Stimulated activated CD4-positive, alpha-beta T cell treated with anti-CD3 and anti-CD28 coated beads, Interleukin-2, amount 100 ng/mL, for 24 hours (primary cell): ENCODE measurements around the gene CCDC149.

Experiments
- DNase-seq, 2 donors: peaks; one replicate each; pipeline ENCODE4 v3.0.0-alpha.2; 2020

The CCDC149 gene

DNA sequence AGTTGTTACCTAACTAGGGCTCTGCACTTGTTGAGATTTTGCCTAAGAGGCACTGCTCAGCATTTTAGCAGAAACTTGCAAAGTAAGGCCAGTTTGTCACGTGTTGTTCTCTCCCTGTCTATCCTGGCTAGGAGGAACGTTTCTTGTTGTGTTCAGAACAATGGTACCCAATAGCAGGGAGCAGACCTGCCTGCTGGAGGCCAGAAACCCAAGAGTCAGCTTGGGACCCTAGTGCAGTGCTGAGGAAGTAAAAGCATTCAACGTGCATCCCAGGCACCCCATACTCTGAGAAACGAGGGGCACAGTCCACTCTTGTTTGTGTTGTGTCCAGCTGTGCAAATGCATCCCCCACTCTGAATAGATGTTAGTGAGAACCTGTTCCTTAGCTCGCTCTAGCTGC lies 75.1 kb downstream of the CCDC149 start:
- no peak for DNase-seq

DNA sequence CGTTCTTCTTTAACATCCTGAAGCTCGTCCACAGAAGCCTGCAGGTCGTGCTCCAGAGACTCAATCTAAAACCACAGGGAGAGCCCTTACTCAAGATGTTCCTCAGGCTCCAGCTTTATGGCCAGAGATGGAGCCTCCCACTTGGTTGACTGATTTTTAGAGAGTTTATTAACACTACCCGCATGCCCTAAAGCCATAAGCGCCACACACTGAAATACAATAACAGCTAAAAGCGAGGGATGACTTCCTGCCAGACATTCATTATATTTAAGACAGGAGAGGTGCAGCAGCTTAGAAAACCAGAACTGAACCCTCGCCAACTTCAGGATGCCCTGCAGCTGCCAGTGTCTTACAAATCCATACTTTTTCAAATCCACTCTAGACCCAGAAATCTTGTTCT lies 75.5 kb downstream of the CCDC149 start:
- no peak for DNase-seq

DNA sequence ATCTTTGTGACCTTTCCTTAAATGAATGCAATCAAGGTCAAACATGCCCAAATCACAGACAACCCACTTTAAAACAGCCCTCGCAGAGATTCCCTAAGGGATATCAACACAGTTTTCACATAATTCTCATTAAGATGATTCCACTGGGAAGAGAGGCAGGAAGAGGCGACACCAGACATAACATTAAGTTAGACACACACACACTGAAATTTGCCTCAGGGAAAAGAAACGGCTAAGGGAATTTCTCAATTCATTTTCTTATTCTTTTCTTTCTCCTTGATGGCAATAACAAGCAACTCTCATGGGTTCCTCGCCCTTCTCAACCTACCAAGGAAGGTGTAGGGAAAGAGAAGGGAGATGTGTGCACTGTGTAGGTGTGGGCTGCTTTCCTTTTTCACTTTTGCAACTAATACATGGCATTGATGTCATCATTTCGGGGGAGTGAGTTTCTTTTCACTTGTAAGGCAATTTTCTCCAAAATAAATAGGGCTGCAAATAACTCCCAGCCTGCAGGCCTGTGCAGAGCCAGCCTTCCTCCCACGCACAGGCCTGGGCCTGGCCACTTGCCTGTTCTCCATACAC lies 76.1 kb downstream of the CCDC149 start:
- no peak for DNase-seq

DNA sequence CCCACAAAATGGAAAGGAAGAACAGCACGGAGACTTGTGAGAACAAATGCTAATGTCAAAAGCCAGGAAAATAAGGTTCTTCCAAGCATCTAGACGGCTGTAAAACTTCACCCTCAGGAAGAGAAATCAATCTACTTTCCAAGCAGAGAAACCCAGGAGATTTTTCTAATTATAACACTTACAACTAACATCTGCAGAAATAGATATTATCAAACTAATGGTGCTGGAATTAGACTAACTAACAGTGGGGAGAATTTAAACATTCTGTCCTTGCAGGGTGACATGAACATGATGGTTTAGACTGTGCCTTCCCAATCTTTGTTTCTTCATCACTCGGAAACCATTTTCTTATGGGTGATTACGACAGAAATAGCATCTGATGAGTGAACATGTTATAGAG lies 77.1 kb downstream of the CCDC149 start:
- DNase-seq, result no peak

DNA sequence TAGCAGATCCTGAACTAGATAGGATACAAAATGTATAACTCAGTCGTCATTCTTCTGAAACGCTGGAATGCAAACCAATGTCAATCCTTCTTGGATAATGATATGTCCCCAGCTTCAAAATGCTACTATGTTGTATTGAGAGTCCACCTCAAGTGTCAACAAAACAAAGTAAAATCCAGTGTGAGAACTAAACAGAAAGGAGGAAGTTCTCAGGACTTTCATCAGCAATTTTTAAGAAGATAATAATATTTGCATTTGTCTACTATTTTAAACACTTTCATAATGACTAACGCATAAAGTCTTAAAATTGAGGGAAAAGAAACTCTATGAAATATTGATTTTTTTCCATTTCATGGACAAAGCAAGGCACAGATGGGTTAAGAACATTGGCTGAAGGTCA lies 81.2 kb downstream of the CCDC149 start:
- DNase-seq, result no peak

DNA sequence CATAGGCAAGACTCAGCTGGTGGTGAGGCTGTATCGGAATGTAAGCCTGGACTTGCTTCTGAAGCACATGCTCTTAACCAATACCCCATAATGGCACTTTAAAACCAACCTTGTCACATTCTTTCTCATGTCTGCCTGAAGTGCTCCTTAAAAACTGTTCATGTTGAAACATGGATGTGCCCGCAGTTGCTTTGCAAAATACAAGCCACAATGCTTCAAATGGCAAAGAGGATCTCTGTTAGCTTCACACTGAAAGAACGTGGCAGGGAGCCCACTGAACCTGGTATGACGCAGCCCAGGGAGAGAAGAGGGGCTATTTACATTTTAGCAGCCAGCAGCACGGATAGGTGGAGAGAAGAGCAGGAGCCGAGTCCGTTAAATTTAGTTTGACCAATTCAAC lies 88.1 kb downstream of the CCDC149 start:
- no peak for DNase-seq

DNA sequence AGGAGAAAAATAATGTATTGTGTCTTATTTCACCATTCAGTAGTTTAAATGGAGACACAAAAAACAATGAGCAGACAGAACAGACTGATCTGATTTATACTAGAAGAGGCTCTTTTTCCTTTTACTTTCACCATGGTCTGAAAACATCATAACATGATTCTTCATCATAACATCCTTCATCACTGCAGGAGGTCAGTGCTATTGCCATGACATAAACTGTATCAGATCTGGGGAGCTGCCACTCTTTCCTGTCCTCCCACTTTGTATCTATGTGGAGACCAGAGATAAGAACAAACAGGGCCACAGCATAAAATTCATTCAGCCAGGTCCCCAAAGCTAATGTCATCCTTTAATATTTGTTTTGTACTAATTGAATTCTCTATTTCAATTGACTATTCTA lies 92.3 kb downstream of the CCDC149 start:
- DNase-seq, result no peak

DNA sequence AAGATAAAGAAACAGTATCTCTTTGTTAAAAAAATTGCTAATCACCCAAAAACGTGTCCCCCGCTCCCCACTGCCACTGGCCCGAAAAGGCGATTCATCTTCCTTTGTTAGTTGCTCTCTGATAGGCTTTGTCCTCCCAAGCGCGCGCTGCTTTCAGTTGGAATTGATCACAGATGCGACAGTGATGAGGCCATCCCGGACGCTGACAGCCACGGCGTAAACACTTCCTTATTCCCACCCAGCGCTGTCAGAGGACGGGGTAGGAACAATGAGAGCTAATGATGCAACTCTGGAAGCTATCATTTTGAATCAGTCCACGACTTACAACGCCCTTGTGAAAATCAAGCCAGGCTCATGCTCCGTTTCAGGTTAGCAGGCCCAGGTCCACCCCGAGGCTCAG lies 96.0 kb downstream of the CCDC149 start:
- DNase-seq, result no peak

DNA sequence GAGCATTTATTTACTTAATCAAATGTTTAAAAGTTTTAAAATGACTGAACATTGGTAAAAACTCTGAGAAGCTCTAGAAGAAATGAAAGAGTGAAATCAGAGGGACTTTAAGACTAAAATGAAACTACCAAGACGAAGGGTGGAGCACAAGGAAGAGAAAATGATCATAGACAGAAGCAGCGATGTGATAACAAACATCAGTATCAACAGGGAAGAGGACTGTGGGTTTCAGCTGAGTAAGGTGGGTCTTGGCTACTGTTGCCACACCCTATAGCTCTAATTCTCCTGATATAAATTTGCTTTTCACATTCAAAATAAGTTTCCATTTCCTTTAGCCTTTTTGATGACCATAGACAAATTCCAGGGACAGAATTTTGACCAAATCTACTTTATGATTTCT lies 99.1 kb downstream of the CCDC149 start:
- no peak for DNase-seq

DNA sequence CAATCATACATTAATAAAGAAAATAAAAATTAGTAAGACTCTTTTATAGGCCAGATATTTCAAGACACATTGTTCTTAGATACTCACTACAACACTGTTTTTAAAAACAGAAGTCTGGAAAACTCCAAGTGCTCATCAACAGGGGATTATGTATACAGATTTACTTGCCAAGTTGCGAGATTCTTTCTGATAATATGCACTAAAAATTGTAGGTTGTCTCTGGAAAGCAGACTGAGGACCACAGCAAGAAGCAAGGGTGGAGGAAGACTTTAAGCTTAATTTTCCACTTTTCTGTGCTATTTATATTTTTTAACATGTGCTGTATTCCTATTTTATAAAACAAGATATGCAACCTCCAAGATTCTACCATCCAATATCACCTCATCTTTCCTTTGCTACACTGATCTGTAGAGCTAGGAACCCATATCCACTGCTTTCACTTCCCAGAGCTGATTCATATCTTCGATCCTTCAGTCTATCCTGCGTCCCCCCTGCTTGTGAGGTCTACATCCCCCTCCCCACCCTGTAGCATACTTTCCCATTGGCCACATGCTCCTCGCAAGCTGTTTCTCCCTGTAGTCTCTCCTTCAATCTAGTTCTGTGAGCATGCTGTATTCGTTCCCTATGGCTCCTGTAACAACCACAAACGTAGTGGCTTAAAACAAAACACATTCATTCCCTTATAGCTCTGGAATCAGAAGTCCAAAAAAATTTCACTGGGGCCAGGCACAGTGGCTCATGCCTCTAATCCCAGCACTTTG lies 101.8 kb downstream of the CCDC149 start:
- no peak for DNase-seq

DNA sequence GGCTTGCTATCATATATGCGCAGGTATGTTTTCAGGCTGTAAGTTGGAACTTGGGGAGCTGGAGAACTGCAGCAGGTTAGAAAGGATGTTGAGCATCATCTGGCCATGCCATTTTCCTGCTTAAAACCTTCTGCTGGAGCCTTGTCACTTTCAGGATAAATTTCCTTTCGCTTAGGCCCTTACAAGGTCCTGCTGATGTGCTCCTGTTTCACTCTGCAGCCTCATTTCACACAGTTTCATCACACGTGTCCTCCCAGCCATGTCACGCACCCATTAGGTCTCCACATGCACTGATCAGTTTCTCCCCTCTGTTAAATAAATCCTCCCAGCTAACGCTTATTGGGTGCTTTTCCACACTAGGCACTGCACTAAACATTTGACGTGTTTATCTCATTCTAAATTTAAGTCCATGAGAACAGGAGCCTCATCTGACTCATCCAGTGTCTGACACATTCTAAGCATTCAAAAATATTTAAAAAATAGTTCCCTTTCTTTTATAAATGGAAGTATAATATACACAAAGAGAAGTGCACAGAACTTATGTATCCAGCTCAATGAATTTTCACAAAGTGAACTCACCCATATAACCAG lies 102.9 kb downstream of the CCDC149 start:
- DNase-seq, result no peak

DNA sequence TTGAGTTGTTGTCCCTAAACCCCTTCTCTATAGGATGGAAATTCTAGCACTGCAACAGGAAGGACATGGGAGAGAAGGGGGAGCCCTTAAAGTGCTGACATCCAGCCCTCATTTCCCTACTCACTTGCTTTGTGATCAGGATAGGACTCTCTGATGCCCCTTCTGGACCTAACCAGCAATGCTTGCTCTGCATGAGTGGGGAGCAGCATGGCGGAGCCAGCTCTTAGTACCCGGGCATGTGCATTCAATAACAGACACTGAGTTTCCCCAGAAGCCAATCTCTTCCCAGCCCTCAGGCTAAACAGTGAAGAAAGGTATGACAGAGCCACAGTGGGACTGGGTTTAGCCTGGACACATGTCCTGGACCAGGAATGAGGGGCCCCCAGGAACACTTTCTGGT lies 103.5 kb downstream of the CCDC149 start:
- DNase-seq, result no peak

DNA sequence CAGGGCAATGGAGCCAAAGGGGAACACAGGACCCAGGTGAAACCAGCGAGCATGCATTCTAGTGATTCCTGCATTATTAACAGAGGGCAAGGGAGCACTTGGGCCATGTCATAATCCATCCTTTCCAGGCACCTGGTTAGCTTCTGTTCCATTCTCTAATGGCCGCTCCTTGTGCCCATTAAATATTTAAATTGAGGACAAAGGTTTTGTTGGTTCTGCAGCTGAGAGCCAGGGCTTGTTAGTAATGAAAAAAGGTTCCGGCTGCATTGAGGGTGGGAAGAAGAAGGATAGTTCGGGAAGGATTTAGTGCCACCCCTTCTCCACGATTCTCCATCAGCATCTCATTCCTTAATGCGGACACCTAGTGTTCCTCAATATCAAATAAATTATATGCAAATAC lies 103.9 kb downstream of the CCDC149 start:
- DNase-seq, result no peak

DNA sequence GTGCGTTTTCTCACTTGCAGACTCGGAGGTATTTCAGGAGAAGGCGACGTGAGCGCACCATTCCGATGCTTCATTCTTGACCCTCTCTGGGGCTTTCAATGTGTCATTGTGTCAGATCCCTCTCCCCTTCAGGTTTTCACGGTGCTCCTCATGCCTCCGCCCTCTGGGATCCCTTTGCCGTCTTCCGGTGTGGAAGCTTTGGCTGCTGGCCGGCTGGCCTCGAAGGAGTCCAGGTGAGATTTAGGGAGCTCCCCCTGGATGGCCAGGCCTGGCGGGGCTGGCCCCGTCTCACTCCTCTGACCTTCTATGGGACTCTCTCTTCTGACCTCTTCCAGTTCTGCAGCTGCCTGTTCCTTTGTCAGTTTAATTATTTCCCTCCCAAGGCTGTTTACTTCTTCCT lies 104.6 kb downstream of the CCDC149 start:
- DNase-seq, result no peak

DNA sequence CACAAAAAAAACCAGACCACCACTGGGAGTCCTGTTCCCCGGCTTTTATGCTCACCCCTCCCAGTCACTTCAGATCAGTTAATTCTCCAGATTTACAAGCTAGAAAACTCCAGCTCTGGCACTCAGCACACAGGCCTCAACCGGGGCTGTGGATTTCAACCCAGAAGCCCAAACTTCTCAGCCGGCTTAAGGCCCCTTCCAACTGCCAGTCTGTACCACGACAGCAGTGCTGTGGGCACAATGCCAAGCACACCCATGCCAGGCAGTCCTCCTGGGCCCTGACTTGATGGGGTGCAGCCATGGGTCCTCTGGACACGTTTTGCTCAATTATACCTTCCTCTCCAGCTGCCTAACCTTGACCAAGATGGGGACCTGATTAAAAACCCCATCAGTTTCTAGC lies 105.2 kb downstream of the CCDC149 start:
- no peak for DNase-seq

DNA sequence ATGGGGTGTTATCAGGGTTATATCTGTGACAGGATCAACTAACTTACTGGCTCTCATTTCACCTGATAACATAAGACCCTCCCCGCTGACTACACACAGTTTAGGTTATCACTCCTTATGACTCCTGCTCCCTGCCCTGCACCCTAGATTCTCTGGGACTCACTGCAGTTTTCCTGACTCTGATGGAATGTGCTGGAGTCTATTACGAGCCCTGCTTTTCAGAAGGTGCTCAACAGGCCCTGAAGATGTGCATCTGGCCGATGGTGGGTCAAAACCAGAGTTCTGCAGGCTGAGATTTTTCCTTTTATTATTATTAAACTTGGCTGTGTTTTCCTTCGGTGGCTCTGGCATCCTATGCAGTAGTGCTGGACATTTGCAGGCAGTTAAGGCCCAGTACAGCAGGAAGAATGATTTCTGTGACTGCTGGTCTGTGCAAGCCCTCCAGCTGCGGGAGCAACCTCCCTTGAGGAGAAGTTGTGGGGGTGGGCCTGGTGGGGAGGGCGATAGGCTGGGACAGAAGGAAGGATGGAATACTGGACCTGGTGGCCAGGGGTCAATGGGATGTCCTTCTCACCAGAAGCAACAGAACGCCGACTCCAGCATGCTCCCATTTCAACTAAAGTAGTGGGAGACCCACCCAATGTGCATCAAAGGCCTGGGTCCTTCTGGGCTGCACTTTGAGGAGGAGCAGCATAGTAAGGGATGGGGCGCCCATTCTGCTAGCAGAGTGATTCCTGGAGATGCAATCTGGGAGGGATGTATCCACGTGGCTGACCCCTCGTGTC lies 106.4 kb downstream of the CCDC149 start:
- DNase-seq, result no peak

DNA sequence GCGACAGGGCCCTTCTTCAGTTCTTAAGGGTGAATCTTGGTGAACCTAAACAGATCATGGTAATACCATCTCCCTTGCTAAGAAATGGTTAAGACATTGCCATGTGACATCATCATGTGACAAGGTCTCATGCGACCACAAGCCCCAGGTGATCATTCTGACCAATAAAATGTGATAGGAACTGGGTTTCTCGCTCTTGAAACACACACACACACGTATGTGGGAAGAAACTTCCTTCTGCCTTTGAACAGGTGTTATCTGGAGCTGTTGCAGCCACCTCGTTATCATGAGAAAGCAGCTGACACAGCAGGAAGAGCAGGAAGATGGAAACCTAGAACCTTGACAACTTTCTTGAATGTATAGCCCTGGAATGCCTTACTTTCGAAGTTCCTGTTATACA lies 107.3 kb downstream of the CCDC149 start:
- DNase-seq, result no peak

DNA sequence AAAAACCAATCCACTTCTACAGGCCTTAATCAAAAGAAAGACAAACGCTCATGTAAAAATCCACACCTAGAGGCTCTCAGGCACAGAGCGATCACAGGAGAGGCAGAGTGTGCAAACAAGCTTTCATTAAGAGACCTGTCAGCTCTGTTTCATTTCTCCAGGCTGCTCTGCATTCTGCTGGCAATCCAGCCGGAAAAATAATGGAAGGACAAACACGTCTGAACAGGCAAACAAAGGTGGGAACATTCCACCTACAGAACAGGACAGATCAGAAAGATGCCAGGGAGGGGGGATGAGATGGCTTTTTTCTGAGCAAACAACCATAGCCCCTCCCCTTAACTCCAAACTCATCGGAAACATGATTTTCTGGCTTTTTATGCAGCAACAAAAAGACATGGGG lies 107.8 kb downstream of the CCDC149 start:
- no peak for DNase-seq

DNA sequence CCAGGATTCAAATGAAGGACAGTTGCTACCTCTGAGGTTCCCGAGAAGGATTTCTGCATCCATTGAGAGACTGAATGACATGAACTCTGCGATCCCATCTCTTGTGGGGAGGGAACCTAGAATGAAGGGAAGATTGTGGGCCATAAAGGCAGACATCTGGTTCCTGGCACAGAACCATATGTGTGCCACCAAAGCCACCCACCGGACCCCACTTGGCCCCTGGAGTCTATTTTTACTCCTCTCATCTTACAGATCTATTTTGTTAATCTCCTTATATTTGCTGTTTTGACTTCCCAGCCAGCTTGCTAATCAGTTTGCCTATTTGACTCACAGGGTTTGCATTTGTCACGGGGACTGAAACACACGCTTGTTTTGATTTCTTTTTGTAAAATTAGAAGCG lies 110.2 kb downstream of the CCDC149 start:
- DNase-seq, result no peak

DNA sequence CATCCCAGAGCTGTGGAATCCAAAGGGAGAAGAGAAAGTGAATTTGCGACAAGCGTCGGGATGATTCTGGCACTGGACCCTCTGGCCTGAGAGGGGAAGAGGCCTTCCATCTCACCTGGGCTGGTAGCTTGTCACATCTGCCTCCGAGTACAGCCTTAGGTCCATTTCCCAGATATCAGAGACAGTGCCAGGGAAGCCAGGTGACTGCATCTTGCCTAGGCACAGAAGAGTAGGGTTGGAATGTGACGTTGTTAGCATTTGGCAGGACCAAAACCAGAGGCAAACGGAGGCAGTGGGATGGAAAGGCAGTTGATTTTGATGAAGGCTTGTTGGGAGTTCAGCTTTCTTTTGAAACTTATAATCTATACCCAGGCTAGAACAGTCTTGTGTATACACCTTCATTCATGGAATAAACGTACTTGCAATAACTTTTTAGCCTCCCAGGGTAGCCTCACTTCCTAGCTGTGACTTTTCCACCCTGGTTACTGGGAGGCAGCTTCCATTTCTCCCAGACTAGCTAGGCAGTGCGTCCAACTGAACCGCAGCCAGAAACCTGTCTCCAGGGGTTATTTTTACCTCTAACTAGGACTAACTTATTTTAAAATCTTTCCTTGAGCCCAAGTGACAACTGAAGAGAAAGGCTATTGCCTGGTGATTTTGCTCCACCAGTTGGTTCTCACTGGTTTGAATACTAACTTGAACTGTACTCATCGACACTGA lies 111.5 kb downstream of the CCDC149 start:
- DNase-seq, result no peak

DNA sequence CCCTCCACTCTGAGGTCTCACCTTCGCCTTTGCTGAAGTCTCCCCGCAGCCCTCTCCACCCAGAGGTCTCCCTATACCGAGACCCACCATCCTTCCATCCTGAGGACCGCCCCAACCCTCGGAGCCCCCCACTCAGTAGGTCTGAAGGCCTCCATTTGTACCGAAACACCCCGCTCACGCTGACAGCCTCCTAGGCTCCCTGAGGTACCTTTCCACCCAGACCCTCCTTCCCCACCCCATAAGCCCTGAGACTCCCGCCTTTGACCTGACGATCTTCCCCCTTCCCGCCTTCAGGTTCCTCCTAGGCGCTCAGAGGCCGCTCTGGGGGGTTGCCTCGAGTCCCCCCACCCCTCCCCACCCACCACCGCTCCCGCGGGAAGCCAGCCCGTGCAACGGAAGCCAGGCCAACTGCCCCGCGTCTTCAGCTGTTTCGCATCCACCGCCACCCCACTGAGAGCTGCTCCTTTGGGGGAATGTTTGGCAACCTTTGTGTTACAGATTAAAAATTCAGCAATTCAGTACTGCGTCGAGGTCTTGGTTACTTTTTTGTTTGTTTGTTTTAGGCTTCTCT lies 112.4 kb downstream of the CCDC149 start:
- DNase-seq, result no peak

DNA sequence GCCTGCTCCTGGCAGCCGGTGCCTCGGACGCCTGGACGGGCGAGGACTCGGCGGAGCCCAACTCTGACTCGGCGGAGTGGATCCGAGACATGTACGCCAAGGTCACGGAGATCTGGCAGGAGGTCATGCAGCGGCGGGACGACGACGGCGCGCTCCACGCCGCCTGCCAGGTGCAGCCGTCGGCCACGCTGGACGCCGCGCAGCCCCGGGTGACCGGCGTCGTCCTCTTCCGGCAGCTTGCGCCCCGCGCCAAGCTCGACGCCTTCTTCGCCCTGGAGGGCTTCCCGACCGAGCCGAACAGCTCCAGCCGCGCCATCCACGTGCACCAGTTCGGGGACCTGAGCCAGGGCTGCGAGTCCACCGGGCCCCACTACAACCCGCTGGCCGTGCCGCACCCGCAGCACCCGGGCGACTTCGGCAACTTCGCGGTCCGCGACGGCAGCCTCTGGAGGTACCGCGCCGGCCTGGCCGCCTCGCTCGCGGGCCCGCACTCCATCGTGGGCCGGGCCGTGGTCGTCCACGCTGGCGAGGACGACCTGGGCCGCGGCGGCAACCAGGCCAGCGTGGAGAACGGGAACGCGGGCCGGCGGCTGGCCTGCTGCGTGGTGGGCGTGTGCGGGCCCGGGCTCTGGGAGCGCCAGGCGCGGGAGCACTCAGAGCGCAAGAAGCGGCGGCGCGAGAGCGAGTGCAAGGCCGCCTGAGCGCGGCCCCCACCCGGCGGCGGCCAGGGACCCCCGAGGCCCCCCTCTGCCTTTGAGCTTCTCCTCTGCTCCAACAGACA lies 113.1 kb downstream of the CCDC149 start:
- DNase-seq, result no peak
